GM23248 (cell line): ENCODE measurements around the gene RRP8. TPM values are rescaled to one million over a fixed set of nuclear protein-coding genes. Genes with fewer than 3 reads are reported as not detected.
A peak's percentile ranks its signal among the peaks of the same experiment; 100 is the strongest.

Source experiments
- DNase-seq: peaks from one replicate; pipeline ENCODE4 v3.0.0-alpha.2; 2015
- H2AFZ ChIP-seq: fragments of 200-600 bp; sonication (generic); 2 replicates; pipeline ENCODE4 v1.6.1; 2016; ENCODE audit warnings: antibody characterized with exemption
- H3F3A ChIP-seq: fragments of 200-600 bp; sonication (generic); 2 replicates; pipeline ENCODE4 v1.6.1; 2016; ENCODE audit warnings: mild to moderate bottlenecking, antibody characterized with exemption, mixed run types; ENCODE audit not compliant: insufficient read depth
- H3K27ac ChIP-seq: fragments of 200-600 bp; sonication (generic); 2 replicates; pipeline ENCODE4 v1.5.1; 2016; ENCODE audit warnings: mild to moderate bottlenecking
- H3K27me3 ChIP-seq: fragments of 200-600 bp; sonication (generic); replicated peaks from 2 replicates; pipeline ENCODE4 v1.6.1; 2016; ENCODE audit warnings: mild to moderate bottlenecking; ENCODE audit not compliant: insufficient read depth
- H3K36me3 ChIP-seq: fragments of 200-600 bp; sonication (generic); 2 replicates; pipeline ENCODE4 v1.6.1; 2016; ENCODE audit warnings: low read depth, mild to moderate bottlenecking
- H3K4me1 ChIP-seq: fragments of 200-600 bp; sonication (generic); 2 replicates; pipeline ENCODE4 v1.6.1; 2016; ENCODE audit warnings: mild to moderate bottlenecking; ENCODE audit not compliant: insufficient read depth
- H3K4me2 ChIP-seq: fragments of 200-600 bp; sonication (generic); one replicate; pipeline ENCODE4 v1.6.1; 2016; ENCODE audit warnings: mild to moderate bottlenecking; ENCODE audit not compliant: unreplicated experiment
- H3K4me3 ChIP-seq: fragments of 200-600 bp; sonication (generic); 2 replicates; pipeline ENCODE4 v1.5.1; 2016; ENCODE audit warnings: mild to moderate bottlenecking
- H3K79me2 ChIP-seq: fragments of 200-600 bp; sonication (generic); 2 replicates; pipeline ENCODE4 v1.6.1; 2016; ENCODE audit warnings: mild to moderate bottlenecking; ENCODE audit not compliant: insufficient read depth
- H3K9ac ChIP-seq: fragments of 200-600 bp; sonication (generic); 2 replicates; pipeline ENCODE4 v1.6.1; 2016; ENCODE audit warnings: mild to moderate bottlenecking
- H3K9me2 ChIP-seq: fragments of 200-600 bp; sonication (generic); 2 replicates; pipeline ENCODE4 v1.6.1; 2016; ENCODE audit warnings: mixed run types, mild to moderate bottlenecking, moderate library complexity; ENCODE audit not compliant: insufficient read depth
- H3K9me3 ChIP-seq: fragments of 200-600 bp; sonication (generic); one replicate; pipeline ENCODE4 v1.6.1; 2017; ENCODE audit warnings: low read depth
- H4K20me1 ChIP-seq: fragments of 200-600 bp; sonication (generic); 2 replicates; pipeline ENCODE4 v1.6.0; 2016; ENCODE audit not compliant: insufficient read depth
- EZH2 ChIP-seq: fragments of 200-600 bp; sonication (generic); IDR thresholded peaks from 2 replicates; pipeline ENCODE4 v1.6.1; 2018; ENCODE audit warnings: antibody characterized with exemption, mild to moderate bottlenecking; ENCODE audit not compliant: insufficient read depth, poor library complexity, severe bottlenecking
- EZH2phosphoT487 ChIP-seq: fragments of 200-600 bp; sonication (generic); IDR thresholded peaks from 2 replicates; pipeline ENCODE4 v1.6.1; 2018; ENCODE audit warnings: antibody characterized with exemption, moderate library complexity, mild to moderate bottlenecking, low read depth; ENCODE audit not compliant: insufficient read depth
- WGBS, 2 experiments: methylation state at CpG; one replicate each; pipeline ENCODE4 v1.1.6; 2015 to 2017; ENCODE audit warnings: low lambda C conversion rate in 2 of 2, low coverage in 1 of 2; ENCODE audit errors: missing lambda C conversion rate in 2 of 2; 5-methylcytosine and 5-hydroxymethylcytosine counted together
- in situ Hi-C: fragments of 300-500 bp; cut with MboI; formaldehyde crosslinking; loops from 2 replicates; pipeline ENCODE4 v1.15.0; 2020
- polyA plus RNA-seq: library from polyadenylated mRNA; unstranded; fragments of >200 nt; fragmentation: Nextera tagmentation; extraction: Ambion mirVana; gene quantifications from 2 replicates; pipeline ENCODE4 v1.2.1, GENCODE V29; 2016
- total RNA-seq: library from RNA; depleted of rRNA; stranded (reverse); fragments of >200 nt; shearing (Covaris generic); gene quantifications from 2 replicates; pipeline ENCODE4 v1.2.3, GENCODE V29; 2014

RRP8 gene
- total and polyA plus RNA-seq, 2 experiments from 2014 or later, result 8.5 to 24.4 TPM

DNA sequence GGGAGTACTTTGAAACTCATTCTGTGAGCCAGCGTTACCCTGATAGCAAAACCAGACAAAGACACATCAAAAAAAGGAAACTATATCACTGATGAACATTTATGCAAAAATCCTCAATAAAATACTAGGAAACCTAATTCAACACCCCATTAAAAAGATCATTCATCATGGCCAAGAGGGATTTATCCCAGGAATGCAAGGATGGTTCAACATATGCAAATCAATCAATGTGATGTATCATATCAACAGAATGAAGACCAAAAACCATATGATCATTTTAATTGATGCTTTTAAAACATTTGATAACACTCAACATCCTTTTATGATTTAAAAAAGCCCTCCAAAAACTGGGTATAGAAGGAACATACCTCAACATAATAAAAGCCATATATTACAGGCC lies 19.8 kb downstream of the RRP8 start:
- no peaks in the 10 kb centered on the region for H3K27me3 ChIP-seq
- DNase-seq, result no peak
- peaks cover 3% of the 10 kb centered on the region for H3K9me3 ChIP-seq
- H3F3A ChIP-seq, result peaks cover 13% of the 10 kb centered on the region
- H3K4me3 ChIP-seq, result no peak overlapping the region
- H3K9ac ChIP-seq, result no peak overlapping the region
- no peak overlapping the region for H2AFZ ChIP-seq
- no peak for TF ChIP-seq EZH2phosphoT487
- no peak for TF ChIP-seq EZH2
- H3K9me2 ChIP-seq, result no peaks in the 10 kb centered on the region
- H3K4me1 ChIP-seq, result no peaks in the 10 kb centered on the region
- WGBS, 2 experiments, result 78 to 84% methylated on average over 1 of the region's 1 CpG
- 0 out of 2 replicates have a peak, but pooled peaks cover 7% of the 10 kb centered on the region for H3K36me3 ChIP-seq
- no peaks in the 10 kb centered on the region for H4K20me1 ChIP-seq
- H3K79me2 ChIP-seq, result no peaks in the 10 kb centered on the region
- in situ Hi-C loops, result no loop called here
- no peak overlapping the region for H3K4me2 ChIP-seq
- H3K27ac ChIP-seq, result no peak overlapping the region

DNA sequence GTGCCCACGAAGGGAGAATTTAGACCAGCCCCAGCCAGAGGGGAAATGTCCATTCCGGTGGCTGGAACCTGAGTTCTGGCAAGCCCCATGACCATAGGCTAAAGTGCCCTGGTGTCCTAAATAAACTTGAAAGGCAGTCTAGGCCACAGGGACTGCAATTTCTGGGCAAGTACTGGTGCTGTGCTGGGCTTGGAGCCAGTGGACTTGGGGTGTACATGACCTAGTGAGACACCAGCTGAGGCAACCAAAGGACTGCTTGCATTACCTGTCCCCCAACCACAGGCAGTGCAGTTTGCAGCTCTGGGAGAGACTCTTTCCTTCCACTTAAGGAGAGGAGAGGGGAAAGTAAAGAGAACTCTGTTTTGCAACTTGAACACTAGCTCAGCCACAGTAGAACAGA lies 23.7 kb downstream of the RRP8 start:
- H3K79me2 ChIP-seq, result no peaks in the 10 kb centered on the region
- in situ Hi-C loops, result no loop called here
- peaks cover 33% of the 10 kb centered on the region for H3F3A ChIP-seq
- H3K9me2 ChIP-seq, result no peaks in the 10 kb centered on the region
- no peak overlapping the region for H3K9ac ChIP-seq
- H3K36me3 ChIP-seq, result 0 out of 2 replicates have a peak, but pooled peaks cover 6% of the 10 kb centered on the region
- 95 to 96% methylated on average over 2 of the region's 2 CpGs for WGBS, 2 experiments
- H3K27ac ChIP-seq, result no peak overlapping the region
- H3K4me1 ChIP-seq, result peaks cover 21% of the 10 kb centered on the region
- DNase-seq, result no peak
- TF ChIP-seq EZH2phosphoT487, result no peak
- no peak for TF ChIP-seq EZH2
- no peaks in the 10 kb centered on the region for H3K27me3 ChIP-seq
- no peak overlapping the region for H3K4me3 ChIP-seq
- H2AFZ ChIP-seq, result no peak overlapping the region
- no peak overlapping the region for H3K4me2 ChIP-seq
- H3K9me3 ChIP-seq, result peaks cover 3% of the 10 kb centered on the region
- no peaks in the 10 kb centered on the region for H4K20me1 ChIP-seq

- H3K79me2 ChIP-seq, result no peaks in the 10 kb centered on the region
- no peak overlapping the region for H3K9ac ChIP-seq
- peaks cover 33% of the 10 kb centered on the region for H3F3A ChIP-seq
- peaks cover 3% of the 10 kb centered on the region for H3K9me3 ChIP-seq
- 95 to 100% methylated on average over 1 of the region's 1 CpG for WGBS, 2 experiments
- TF ChIP-seq EZH2phosphoT487 (no peak), EZH2 (no peak)
- H3K4me2 ChIP-seq, result no peak overlapping the region
- H3K4me1 ChIP-seq, result peaks cover 21% of the 10 kb centered on the region
- no peak overlapping the region for H3K4me3 ChIP-seq
- H3K9me2 ChIP-seq, result no peaks in the 10 kb centered on the region
- no peak overlapping the region for H3K27ac ChIP-seq
- H4K20me1 ChIP-seq, result no peaks in the 10 kb centered on the region
- no peak for DNase-seq
- no peaks in the 10 kb centered on the region for H3K36me3 ChIP-seq
- H3K27me3 ChIP-seq, result no peaks in the 10 kb centered on the region
- no peak overlapping the region for H2AFZ ChIP-seq
- in situ Hi-C loops, result no loop called here
Observed at GRCh38 chr11:6578134-6578533, 25.3 kb downstream of the RRP8 start.

DNA sequence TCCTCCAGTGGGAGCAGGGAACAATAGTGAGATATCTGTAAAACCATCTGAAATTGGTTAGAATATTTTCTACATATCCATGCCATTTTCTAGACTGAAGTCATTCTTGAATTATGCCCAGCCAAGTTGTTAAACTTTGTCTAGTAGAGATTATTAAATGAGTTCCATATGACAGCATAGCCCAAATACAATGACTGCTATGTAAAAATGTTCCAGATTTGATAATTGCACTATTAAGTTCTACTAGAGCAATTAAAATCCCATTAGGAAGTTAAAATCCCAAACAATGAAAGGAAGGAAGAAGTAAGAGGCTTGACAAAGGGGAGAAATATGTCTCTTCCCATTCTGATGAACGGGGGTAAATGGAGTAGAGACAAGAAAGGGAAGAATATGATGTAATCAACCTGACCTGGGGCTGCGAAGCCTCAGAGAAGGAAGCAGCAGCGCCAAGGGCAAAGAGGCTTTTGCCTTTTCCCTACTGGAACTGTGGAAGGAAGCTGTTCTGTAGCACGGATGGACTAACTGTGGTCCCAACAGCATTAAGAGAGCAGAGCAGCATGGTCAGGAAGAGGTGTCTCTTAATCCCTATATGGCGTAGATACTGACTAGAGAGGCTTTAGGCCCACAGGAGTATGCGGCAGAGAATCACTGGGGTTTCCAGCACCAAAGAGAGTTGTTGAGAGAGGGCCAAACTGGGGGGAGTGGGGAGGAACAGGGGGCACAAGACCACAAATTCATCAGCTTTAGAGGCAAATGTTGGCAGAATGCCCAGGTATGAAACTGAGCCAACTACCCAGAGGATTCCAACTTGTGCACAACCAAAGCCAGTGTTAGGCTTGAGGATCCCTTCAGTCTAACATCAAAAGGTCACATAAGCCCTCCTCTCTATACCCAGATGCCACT lies 26.7 kb downstream of the RRP8 start:
- Histone ChIP-seq H3K79me2 (no peaks in the 10 kb centered on the region), H3K9me3 (no peaks in the 10 kb centered on the region), H3K4me1 (peaks cover 33% of the 10 kb centered on the region), H3F3A (peaks cover 42% of the 10 kb centered on the region), H3K36me3 (no peaks in the 10 kb centered on the region), H3K27me3 (no peaks in the 10 kb centered on the region), H3K4me3 (peak overlapping the region; percentile 4; the same call in 1 of the 2 replicates), H3K4me2 (peak overlapping the region; percentile 69), H3K27ac (peak overlapping the region; percentile 40), H3K9ac (no peak overlapping the region), H3K9me2 (no peaks in the 10 kb centered on the region), H2AFZ (peak overlapping the region; percentile 13; the same call in 1 of the 2 replicates), H4K20me1 (no peaks in the 10 kb centered on the region)
- TF ChIP-seq EZH2, result no peak
- no peak for TF ChIP-seq EZH2phosphoT487
- DNase-seq, result peak; percentile 75
- 4 to 5% methylated on average over 6 of the region's 6 CpGs for WGBS, 2 experiments
- in situ Hi-C loops, result no loop called here
